Transverse colon (tissue), 4 donors: ENCODE measurements around the gene C1QA. TPM values are rescaled to one million over a fixed set of nuclear protein-coding genes. Genes with fewer than 3 reads are reported as not detected.
"Not testable (repeated sequence)": the region's sequence is repeated elsewhere in the genome, so short reads cannot be mapped to it uniquely, and the experiment has no call there.

Source experiments
- DNase-seq: peaks from one replicate; pipeline ENCODE4 v3.0.0-alpha.2; 2019
- H3K27ac ChIP-seq, 4 donors: fragments of 200-600 bp; sonication (generic); 2 replicates each; pipeline ENCODE4 v1.5.1; 2016 to 2018; ENCODE audit warnings: inconsistent platforms in 4 of 4
- H3K27me3 ChIP-seq: fragments of 200-600 bp; sonication (generic); 2 replicates; pipeline ENCODE4 v1.5.1; 2017; ENCODE audit warnings: inconsistent platforms
- H3K36me3 ChIP-seq, 4 donors: fragments of 200-600 bp; sonication (generic); 2 replicates each; pipeline ENCODE4 v1.5.1; 2017 to 2019; ENCODE audit warnings: inconsistent platforms in 4 of 4
- H3K4me1 ChIP-seq, 4 donors: fragments of 200-600 bp; sonication (generic); 2 replicates each; pipeline ENCODE4 v1.5.1; 2017 to 2020; ENCODE audit warnings: inconsistent platforms in 4 of 4
- H3K4me3 ChIP-seq, 4 donors: fragments of 200-600 bp; sonication (generic); 1 replicate in 1 of 4; 2 replicates in 3 of 4; pipeline versions ENCODE4 v1.5.1 to v1.6.1; 2017 to 2019; ENCODE audit warnings: inconsistent platforms in 4 of 4
- H3K9me3 ChIP-seq, 2 donors: fragments of 200-600 bp; sonication (generic); 2 replicates each; pipeline ENCODE4 v1.5.1; 2017 to 2019; ENCODE audit warnings: inconsistent platforms in 2 of 2
- CTCF ChIP-seq, 5 experiments: fragments of 200-600 bp in 3 of 5; fragments of 450-650 bp in 2 of 5; sonication (generic) in 3 of 5; IDR thresholded peaks; 1 replicate in 2 of 5; 2 replicates in 3 of 5; pipeline ENCODE4 v1.5.1; 2016 to 2017; ENCODE audit warnings: antibody characterized with exemption in 5 of 5, inconsistent platforms in 3 of 5, mild to moderate bottlenecking in 2 of 5, moderate library complexity in 1 of 5
- EP300 ChIP-seq: sonication (generic); formaldehyde crosslinking; IDR thresholded peaks from one replicate; pipeline ENCODE4 v1.6.1; 2017; ENCODE audit warnings: antibody characterized with exemption, low read depth
- POLR2A ChIP-seq: fragments of 450-650 bp; IDR thresholded peaks from one replicate; pipeline ENCODE4 v1.6.1; 2016; ENCODE audit warnings: antibody characterized with exemption, mild to moderate bottlenecking, moderate library complexity
- POLR2AphosphoS5 ChIP-seq, 3 donors: sonication (generic); formaldehyde crosslinking; IDR thresholded peaks; one replicate each; pipeline ENCODE4 v1.6.1; 2016; ENCODE audit warnings: antibody characterized with exemption in 3 of 3
- WGBS, 2 donors: methylation state at CpG; one replicate each; pipeline ENCODE4 v1.1.5; 2018; ENCODE audit warnings: low coverage in 1 of 2; 5-methylcytosine and 5-hydroxymethylcytosine counted together
- in situ Hi-C, 4 donors: fragments of 200-750 bp; cut with MboI; loops; one replicate each; pipeline versions ENCODE4 v1.15.0 to v1.15.1; 2017; ENCODE audit warnings: low sequenced_read_pairs in 3 of 4, low pct_ligation_motif_present in 1 of 4, low pct_unique_long_range_greater_than_20kb in 1 of 4
- intact Hi-C: fragments of 100-400 bp; cut with DNase I; formaldehyde crosslinking; loops from one replicate; pipeline ENCODE4 v1.15.1; 2023; ENCODE audit warnings: low total_unique reads
- total RNA-seq, 4 donors: library from RNA; depleted of rRNA; stranded (reverse); fragments of >200 nt; gene quantifications; one replicate each; pipeline ENCODE4 v1.1.0, GENCODE V29; 2016

C1QA gene
- total RNA-seq, 4 donors from 2014 or later = 28.5 to 181 (median 63.0) TPM

- TF ChIP-seq POLR2AphosphoS5 (IDR thresholded peaks at IDR 0.05) = no peak
- no peak for TF ChIP-seq POLR2A
- TF ChIP-seq CTCF (IDR thresholded peaks at IDR 0.05) = no peak
- TF ChIP-seq EP300 = no peak
- intact Hi-C loops = no loop called here
- in situ Hi-C loops = no loop called here
Observed at GRCh38 chr1:22662318-22662717, 25.9 kb downstream of the C1QA start.

DNA sequence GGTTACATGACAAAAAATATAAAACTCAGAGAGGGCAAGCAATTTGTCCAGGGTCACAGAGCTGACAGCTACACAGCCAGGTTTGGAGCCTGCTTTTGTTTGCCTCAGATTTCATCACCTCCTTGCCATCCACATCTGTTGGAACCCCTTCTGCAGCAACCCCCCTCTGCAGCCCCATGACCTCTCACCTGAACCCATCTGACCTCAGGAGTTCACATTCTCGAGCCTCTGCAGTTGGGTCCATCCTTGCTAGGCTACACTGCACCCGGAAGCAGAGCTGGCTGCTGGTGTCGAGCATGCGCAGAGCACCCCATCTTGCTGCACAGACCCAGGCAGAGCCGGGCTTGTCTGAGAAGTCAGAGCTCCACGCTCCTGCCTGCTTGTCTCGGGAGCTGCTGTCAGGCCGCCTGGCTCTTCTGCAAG, 26.6 kb downstream of the C1QA start:
- in situ Hi-C loops = no loop called here
- no peaks in the 10 kb centered on the region for H3K36me3 ChIP-seq
- no peaks in the 10 kb centered on the region for H3K27me3 ChIP-seq
- DNase-seq = no peak
- no peaks in the 10 kb centered on the region for H3K9me3 ChIP-seq
- no peak overlapping the region for H3K27ac ChIP-seq
- no peak overlapping the region for H3K4me3 ChIP-seq
- no peaks in the 10 kb centered on the region for H3K4me1 ChIP-seq
- intact Hi-C loops = no loop called here
- 73% methylated on average over 8 of the region's 8 CpGs; no CpG with 5 or more reads in 1 of the 2 donors for WGBS, 2 donors
- no peak for TF ChIP-seq POLR2AphosphoS5 (IDR thresholded peaks at IDR 0.05)
- TF ChIP-seq POLR2A = no peak
- no peak for TF ChIP-seq EP300
- TF ChIP-seq CTCF (IDR thresholded peaks at IDR 0.05) = no peak

More at GRCh38 chr1:22662318-22662717, 25.9 kb downstream of the C1QA start:
- Histone ChIP-seq H3K36me3 (no peaks in the 10 kb centered on the region), H3K27ac (no peak overlapping the region), H3K4me3 (no peak overlapping the region), H3K9me3 (no peaks in the 10 kb centered on the region), H3K27me3 (peaks cover 2% of the 10 kb centered on the region), H3K4me1 (no peaks in the 10 kb centered on the region)
- peak; percentile 22 for DNase-seq
- WGBS, 2 donors = 62 to 80% methylated on average over 2 to 5 of the region's 5 CpGs

- WGBS, 2 donors = 54 to 80% methylated on average over 1 to 7 of the region's 7 CpGs
Observed at GRCh38 chr1:22665752-22666151, 29.3 kb downstream of the C1QA start.

DNA sequence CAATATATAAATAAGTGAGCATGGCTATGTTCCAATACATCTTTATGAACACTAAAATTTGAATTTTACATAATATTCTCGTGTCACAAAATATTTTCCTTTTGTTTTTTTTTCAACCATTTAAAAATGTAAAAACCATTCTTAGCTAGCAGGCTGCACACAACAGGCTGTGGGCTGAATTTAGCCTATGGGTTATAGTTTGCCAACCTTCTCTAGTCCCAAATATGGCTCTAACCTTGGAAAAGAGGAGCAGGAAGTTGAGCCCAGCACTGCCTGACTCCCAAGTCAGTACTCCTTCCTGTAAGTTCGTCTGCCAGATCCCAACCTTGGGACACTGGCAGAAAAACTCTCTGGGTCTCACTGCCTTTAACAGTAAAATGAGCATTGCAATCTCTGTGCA, 30.0 kb downstream of the C1QA start:
- no peak for DNase-seq
- Histone ChIP-seq H3K4me3 (no peak overlapping the region), H3K36me3 (no peaks in the 10 kb centered on the region), H3K9me3 (no peaks in the 10 kb centered on the region), H3K27ac (no peak overlapping the region), H3K4me1 (no peaks in the 10 kb centered on the region), H3K27me3 (no peaks in the 10 kb centered on the region)
- TF ChIP-seq POLR2A (no peak), CTCF (IDR thresholded peaks at IDR 0.05) (no peak), EP300 (no peak), POLR2AphosphoS5 (IDR thresholded peaks at IDR 0.05) (no peak)
- 51 to 57% methylated on average over 2 of the region's 2 CpGs for WGBS, 2 donors
- intact Hi-C loops (no loop called here), in situ Hi-C loops (no loop called here)

More at GRCh38 chr1:22665752-22666151, 29.3 kb downstream of the C1QA start:
- in situ Hi-C loops = no loop called here
- H3K36me3 ChIP-seq = no peaks in the 10 kb centered on the region
- intact Hi-C loops = no loop called here
- H3K27ac ChIP-seq = no peak overlapping the region
- H3K27me3 ChIP-seq = no peaks in the 10 kb centered on the region
- no peaks in the 10 kb centered on the region for H3K9me3 ChIP-seq
- DNase-seq = peak; percentile 48
- H3K4me3 ChIP-seq = no peak overlapping the region
- TF ChIP-seq CTCF (IDR thresholded peaks at IDR 0.05) (peak in 4 of 5 experiments; percentile 44 to 63 (median 54)), POLR2A (no peak), EP300 (no peak)
- no peaks in the 10 kb centered on the region for H3K4me1 ChIP-seq

- H3K27ac ChIP-seq, in situ Hi-C loops, H3K4me3 ChIP-seq, intact Hi-C loops, H3K4me1 ChIP-seq, H3K9me3 ChIP-seq, H3K36me3 ChIP-seq, DNase-seq: not testable (repeated sequence)
- peaks cover 16% of the 10 kb centered on the region for H3K27me3 ChIP-seq
- 78% methylated on average over 2 of the region's 2 CpGs; no CpG with 5 or more reads in 1 of the 2 donors for WGBS, 2 donors
Observed at GRCh38 chr1:22668840-22669239, 32.4 kb downstream of the C1QA start.
